Measurements from ENCODE around the gene NTRK2.

NTRK2 gene

GRCh38 chr9:84796404-84796803 is 126.9 kb downstream of the NTRK2 start:
- TF ChIP-seq FOXP2 (optimal IDR thresholded peaks at IDR 0.05; ENCODE audit: borderline replicate concordance, extremely low read depth, extremely low read length, insufficient read depth) (no peak), REST (IDR thresholded peaks at IDR 0.05; ENCODE audit: insufficient read depth in 1 of 2, low read depth in 2 of 2, low read length in 2 of 2) (no peak), SIN3A (IDR thresholded peaks at IDR 0.05; ENCODE audit: borderline replicate concordance, insufficient read depth, low read length) (no peak), POLR2AphosphoS5 (IDR thresholded peaks at IDR 0.05; ENCODE audit: low read depth, low read length) (no peak), TAF1 (IDR thresholded peaks at IDR 0.05; ENCODE audit: borderline replicate concordance, insufficient read depth, low read length) (no peak)

- TF ChIP-seq TAF1 (IDR thresholded peaks at IDR 0.05; ENCODE audit: borderline replicate concordance, insufficient read depth, low read length) (no peak), FOXP2 (optimal IDR thresholded peaks at IDR 0.05; ENCODE audit: borderline replicate concordance, extremely low read depth, extremely low read length, insufficient read depth) (no peak), SIN3A (IDR thresholded peaks at IDR 0.05; ENCODE audit: borderline replicate concordance, insufficient read depth, low read length) (no peak), REST (IDR thresholded peaks at IDR 0.05; ENCODE audit: insufficient read depth in 1 of 2, low read depth in 2 of 2, low read length in 2 of 2) (no peak), POLR2AphosphoS5 (IDR thresholded peaks at IDR 0.05; ENCODE audit: low read depth, low read length) (no peak)
These were observed 129.7 kb downstream of the NTRK2 start for GRCh38 chr9:84799251-84799650.

GRCh38 chr9:84804951-84805694 is 135.6 kb downstream of the NTRK2 start:
- TF ChIP-seq REST (IDR thresholded peaks at IDR 0.05; ENCODE audit: insufficient read depth in 1 of 2, low read depth in 2 of 2, low read length in 2 of 2): no peak
- no peak for TF ChIP-seq FOXP2 (optimal IDR thresholded peaks at IDR 0.05; ENCODE audit: borderline replicate concordance, extremely low read depth, extremely low read length, insufficient read depth)
- TF ChIP-seq POLR2AphosphoS5 (IDR thresholded peaks at IDR 0.05; ENCODE audit: low read depth, low read length): no peak
- no peak for TF ChIP-seq SIN3A (IDR thresholded peaks at IDR 0.05; ENCODE audit: borderline replicate concordance, insufficient read depth, low read length)
- no peak for TF ChIP-seq TAF1 (IDR thresholded peaks at IDR 0.05; ENCODE audit: borderline replicate concordance, insufficient read depth, low read length)

- no peak for TF ChIP-seq TAF1 (IDR thresholded peaks at IDR 0.05; ENCODE audit: borderline replicate concordance, insufficient read depth, low read length)
- TF ChIP-seq SIN3A (IDR thresholded peaks at IDR 0.05; ENCODE audit: borderline replicate concordance, insufficient read depth, low read length): no peak
- TF ChIP-seq POLR2AphosphoS5 (IDR thresholded peaks at IDR 0.05; ENCODE audit: low read depth, low read length): no peak
- TF ChIP-seq FOXP2 (optimal IDR thresholded peaks at IDR 0.05; ENCODE audit: borderline replicate concordance, extremely low read depth, extremely low read length, insufficient read depth): no peak
- no peak for TF ChIP-seq REST (IDR thresholded peaks at IDR 0.05; ENCODE audit: insufficient read depth in 1 of 2, low read depth in 2 of 2, low read length in 2 of 2)
These were observed 137.9 kb downstream of the NTRK2 start for GRCh38 chr9:84807431-84807830.

All from PFSK-1 (cell line).